Spleen (tissue), 11 donors: ENCODE results near the gene ARFGAP1. TPM values are rescaled to one million over a fixed set of nuclear protein-coding genes. Genes with fewer than 3 reads are reported as not detected.

ENCODE experiments used
- DNase-seq: peaks from one replicate; pipeline ENCODE4 v3.0.0-alpha.2; 2020
- H3K27ac ChIP-seq, 8 donors: fragments of 200-600 bp; sonication (generic) in 7 of 8; 1 replicate in 4 of 8; 2 replicates in 4 of 8; pipeline versions ENCODE4 v1.5.0 to v1.8.0; 2016 to 2021; ENCODE audit warnings: inconsistent platforms in 4 of 8, mild to moderate bottlenecking in 4 of 8, moderate library complexity in 1 of 8
- H3K27me3 ChIP-seq, 7 donors: fragments of 200-600 bp; sonication (generic) in 6 of 7; replicated peaks in 1 of 7; 1 replicate in 4 of 7; 2 replicates in 3 of 7; pipeline versions ENCODE4 v1.5.0 to v1.8.0; 2016 to 2021; ENCODE audit warnings: inconsistent platforms in 3 of 7, mild to moderate bottlenecking in 1 of 7
- H3K36me3 ChIP-seq, 6 donors: fragments of 200-600 bp; sonication (generic) in 5 of 6; 1 replicate in 4 of 6; 2 replicates in 2 of 6; pipeline versions ENCODE4 v1.5.0 to v1.8.0; 2016 to 2021; ENCODE audit warnings: inconsistent platforms in 2 of 6
- H3K4me1 ChIP-seq, 6 donors: fragments of 200-600 bp; sonication (generic) in 5 of 6; 1 replicate in 3 of 6; 2 replicates in 3 of 6; pipeline versions ENCODE4 v1.5.0 to v1.8.0; 2016 to 2021; ENCODE audit warnings: inconsistent platforms in 3 of 6
- H3K4me3 ChIP-seq, 8 donors: fragments of 200-600 bp; sonication (generic) in 7 of 8; 1 replicate in 4 of 8; 2 replicates in 4 of 8; pipeline versions ENCODE4 v1.5.0 to v1.8.0; 2016 to 2021; ENCODE audit warnings: inconsistent platforms in 4 of 8, mild to moderate bottlenecking in 4 of 8, moderate library complexity in 2 of 8
- H3K9me3 ChIP-seq, 8 donors: fragments of 200-600 bp; sonication (generic) in 7 of 8; 1 replicate in 4 of 8; 2 replicates in 4 of 8; pipeline versions ENCODE4 v1.5.0 to v1.8.0; 2016 to 2021; ENCODE audit warnings: inconsistent platforms in 4 of 8
- CTCF ChIP-seq, 11 experiments: fragments of 200-600 bp in 7 of 11; fragments of 450-650 bp in 4 of 11; sonication (generic) in 4 of 11; IDR thresholded peaks in 8 of 11; conservative IDR thresholded peaks in 3 of 11; 1 replicate in 7 of 11; 2 replicates in 4 of 11; pipeline versions ENCODE4 v1.4.0 to v1.8.0; 2016 to 2021; ENCODE audit warnings: antibody characterized with exemption in 11 of 11, inconsistent platforms in 4 of 11, mild to moderate bottlenecking in 1 of 11
- POLR2A ChIP-seq, 3 donors: fragments of 450-650 bp; IDR thresholded peaks; one replicate each; pipeline ENCODE4 v1.5.1; 2017; ENCODE audit warnings: antibody characterized with exemption in 3 of 3, mild to moderate bottlenecking in 1 of 3
- POLR2AphosphoS5 ChIP-seq, 3 donors: sonication (generic); formaldehyde crosslinking; IDR thresholded peaks; one replicate each; pipeline ENCODE4 v1.5.1; 2017; ENCODE audit warnings: antibody characterized with exemption in 3 of 3
- WGBS, 5 donors: extraction: QIAGEN DNeasy Blood & Tissue Kit in 3 of 5; methylation state at CpG; one replicate each; pipeline versions ENCODE4 v1.1.5 to v1.1.7; 2013 to 2018; 5-methylcytosine and 5-hydroxymethylcytosine counted together
- intact Hi-C: fragments of 100-400 bp; cut with DNase I; formaldehyde crosslinking; loops from one replicate; pipeline ENCODE4 v1.15.0; 2023; ENCODE audit warnings: low total_unique reads
- polyA plus RNA-seq, 3 donors: library from polyadenylated mRNA; stranded (reverse); fragments of 200-250 nt; gene quantifications; one replicate each; pipeline ENCODE4 v1.2.1, GENCODE V29; 2013
- total RNA-seq, 7 donors: library from RNA; depleted of rRNA in 3 of 7; stranded (reverse); fragments of >200 nt in 3 of 7; fragmentation: NEBNext Ultra II Directional in 4 of 7; extraction: Animal tissue kit (Norgen Biotek cat#: 25700) in 4 of 7; gene quantifications; one replicate each; pipeline versions ENCODE4 v1.1.0 to v1.2.1, GENCODE V29; 2016 to 2021
- donor health status: healthy with polysubstance abuse.
- donor health status: DM: no; HTN: no; CAD: no; lungs with moderate emphysema.
- donor health status: DM: no; HTN: no; CAD: no.
- donor health status: Bipolar disorder and iron deficiency.
- donor health status: healthy.
- donor health status: DM: no; HTN: no; CAD: no.
- donor health status: DM: yes; HTN: yes; CAD: no.

ARFGAP1 gene
- total and polyA plus RNA-seq, 10 donors, result 44.4 to 165 (median 96.1) TPM

- H3K9me3 ChIP-seq, result no peaks in the 10 kb centered on the region
- intact Hi-C loops, result no loop called here
- peak overlapping the region in 2 of 8 donors; percentile 33 to 60 for H3K4me3 ChIP-seq
- H3K27me3 ChIP-seq, result peaks cover 3 to 95% (median 43%) of the 10 kb centered on the region in 7 donors
- no peaks in the 10 kb centered on the region for H3K36me3 ChIP-seq
- no peak for DNase-seq
- H3K27ac ChIP-seq, result no peak overlapping the region
- 6 to 13% (median 9%) methylated on average over 19 to 56 of the region's 56 CpGs for WGBS, 5 donors
- TF ChIP-seq POLR2A (IDR thresholded peaks at IDR 0.05), result no peak
- TF ChIP-seq CTCF (IDR thresholded peaks at IDR 0.05 in 8 of 11, conservative IDR thresholded peaks at IDR 0.05 in 3 of 11), result no peak
- TF ChIP-seq POLR2AphosphoS5 (IDR thresholded peaks at IDR 0.05), result no peak
- H3K4me1 ChIP-seq, result peaks cover 7 to 25% (median 22%) of the 10 kb centered on the region in 6 donors
Measured at GRCh38 chr20:63254606-63255384, 17.8 kb upstream of the ARFGAP1 start.

GRCh38 chr20:63255931-63256704, 16.5 kb upstream of the ARFGAP1 start:
- no peaks in the 10 kb centered on the region for H3K36me3 ChIP-seq
- no peaks in the 10 kb centered on the region for H3K9me3 ChIP-seq
- intact Hi-C loops, result no loop called here
- DNase-seq, result no peak
- peaks cover 3 to 95% (median 57%) of the 10 kb centered on the region in 7 donors for H3K27me3 ChIP-seq
- no peak for TF ChIP-seq CTCF (IDR thresholded peaks at IDR 0.05 in 8 of 11, conservative IDR thresholded peaks at IDR 0.05 in 3 of 11)
- TF ChIP-seq POLR2A (IDR thresholded peaks at IDR 0.05), result no peak
- no peak for TF ChIP-seq POLR2AphosphoS5 (IDR thresholded peaks at IDR 0.05)
- 55 to 60% (median 58%) methylated on average over 25 to 31 of the region's 31 CpGs for WGBS, 5 donors
- no peak overlapping the region for H3K4me3 ChIP-seq
- no peak overlapping the region for H3K27ac ChIP-seq
- H3K4me1 ChIP-seq, result peaks cover 7 to 25% (median 22%) of the 10 kb centered on the region in 6 donors

GRCh38 chr20:63256954-63257353, 15.7 kb upstream of the ARFGAP1 start:
- Histone ChIP-seq H3K4me3 (no peak overlapping the region), H3K9me3 (no peaks in the 10 kb centered on the region), H3K36me3 (no peaks in the 10 kb centered on the region), H3K27me3 (peaks cover 3 to 95% (median 61%) of the 10 kb centered on the region in 7 donors), H3K4me1 (peaks cover 7 to 25% (median 22%) of the 10 kb centered on the region in 6 donors), H3K27ac (no peak overlapping the region)
- intact Hi-C loops, result no loop called here
- 83 to 94% (median 88%) methylated on average over 4 of the region's 4 CpGs for WGBS, 5 donors
- no peak for DNase-seq
- TF ChIP-seq CTCF (IDR thresholded peaks at IDR 0.05 in 8 of 11, conservative IDR thresholded peaks at IDR 0.05 in 3 of 11) (no peak), POLR2AphosphoS5 (IDR thresholded peaks at IDR 0.05) (no peak), POLR2A (IDR thresholded peaks at IDR 0.05) (no peak)

- DNase-seq, result no peak
- Histone ChIP-seq H3K9me3 (no peaks in the 10 kb centered on the region), H3K4me1 (peaks cover 7 to 26% (median 22%) of the 10 kb centered on the region in 6 donors), H3K27ac (no peak overlapping the region), H3K4me3 (no peak overlapping the region), H3K36me3 (no peaks in the 10 kb centered on the region), H3K27me3 (peaks cover 3 to 95% (median 54%) of the 10 kb centered on the region in 7 donors)
- no peak for TF ChIP-seq CTCF (IDR thresholded peaks at IDR 0.05 in 8 of 11, conservative IDR thresholded peaks at IDR 0.05 in 3 of 11)
- TF ChIP-seq POLR2AphosphoS5 (IDR thresholded peaks at IDR 0.05), result no peak
- TF ChIP-seq POLR2A (IDR thresholded peaks at IDR 0.05), result no peak
- 85 to 93% (median 89%) methylated on average over 13 of the region's 13 CpGs for WGBS, 5 donors
- intact Hi-C loops, result no loop called here
Measured at GRCh38 chr20:63257629-63258028, 15.0 kb upstream of the ARFGAP1 start.
